Retinal pigment epithelial cell (primary cell): Measurements from ENCODE around the gene SNRPD3.

Source experiments
- DNase-seq: peaks from one replicate; pipeline ENCODE4 v3.0.0-alpha.2; 2010; ENCODE audit warnings: low read depth
- H3K4me3 ChIP-seq: 2 replicates; pipeline ENCODE4 v1.5.1; 2011; ENCODE audit warnings: mild to moderate bottlenecking, low read length, control low read depth, moderate library complexity
- TF ChIP-seq, protein P1 (sequence below): conservative IDR thresholded peaks from 2 replicates; pipeline ENCODE4 v1.5.1; 2011; ENCODE audit warnings: low read depth, low read length, control low read depth, inconsistent platforms

SNRPD3 gene

DNA sequence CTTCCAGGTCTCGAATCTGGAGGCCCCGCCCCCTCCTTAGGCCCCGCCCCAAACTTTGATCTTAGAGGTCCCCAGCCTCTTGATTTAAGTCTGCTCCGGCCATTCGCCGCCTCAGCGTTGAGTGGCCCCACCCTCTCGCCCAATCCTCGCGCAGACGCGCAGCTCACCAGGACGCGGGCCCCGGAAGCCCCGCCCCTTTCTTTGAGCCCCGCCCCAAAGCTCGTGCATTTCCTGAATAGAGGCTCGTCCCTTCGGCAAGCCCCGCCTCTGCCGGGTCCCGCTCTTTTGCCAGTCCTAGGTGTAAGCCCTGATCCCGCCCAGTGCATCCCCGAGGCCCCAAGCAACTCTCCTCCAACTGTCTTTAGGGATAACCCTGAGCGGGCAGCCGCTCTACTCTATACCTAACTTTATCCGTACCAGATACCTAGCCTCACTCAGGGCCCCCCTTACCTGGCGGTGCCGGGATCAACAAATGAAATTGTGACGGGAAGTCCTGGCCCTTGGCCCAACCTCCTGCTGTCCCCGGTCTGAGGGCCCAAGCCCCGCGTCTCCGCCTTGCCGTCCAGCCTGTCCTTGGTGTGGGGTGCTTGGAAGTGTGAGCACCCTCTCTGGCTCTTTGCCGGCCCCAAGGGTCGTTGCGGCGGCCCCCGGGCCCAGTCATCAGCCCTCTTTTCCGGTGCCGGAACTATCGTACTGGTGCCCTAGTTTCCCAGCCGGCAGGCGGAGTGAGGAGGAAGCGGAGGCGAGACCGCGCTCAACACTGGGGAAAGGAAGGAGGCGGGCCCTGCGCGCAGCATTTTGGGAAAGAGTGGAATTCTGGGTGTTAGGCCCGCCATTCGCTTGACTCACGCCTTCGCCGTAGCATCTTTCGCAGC is at the start of gene SNRPD3:
Gene SNRPD3 (plus strand): TSS at position 835 of the 875 bp plus-strand sequence. CDS start 1,676 bp downstream, outside the sequence.
- TF ChIP-seq, protein P1, sequence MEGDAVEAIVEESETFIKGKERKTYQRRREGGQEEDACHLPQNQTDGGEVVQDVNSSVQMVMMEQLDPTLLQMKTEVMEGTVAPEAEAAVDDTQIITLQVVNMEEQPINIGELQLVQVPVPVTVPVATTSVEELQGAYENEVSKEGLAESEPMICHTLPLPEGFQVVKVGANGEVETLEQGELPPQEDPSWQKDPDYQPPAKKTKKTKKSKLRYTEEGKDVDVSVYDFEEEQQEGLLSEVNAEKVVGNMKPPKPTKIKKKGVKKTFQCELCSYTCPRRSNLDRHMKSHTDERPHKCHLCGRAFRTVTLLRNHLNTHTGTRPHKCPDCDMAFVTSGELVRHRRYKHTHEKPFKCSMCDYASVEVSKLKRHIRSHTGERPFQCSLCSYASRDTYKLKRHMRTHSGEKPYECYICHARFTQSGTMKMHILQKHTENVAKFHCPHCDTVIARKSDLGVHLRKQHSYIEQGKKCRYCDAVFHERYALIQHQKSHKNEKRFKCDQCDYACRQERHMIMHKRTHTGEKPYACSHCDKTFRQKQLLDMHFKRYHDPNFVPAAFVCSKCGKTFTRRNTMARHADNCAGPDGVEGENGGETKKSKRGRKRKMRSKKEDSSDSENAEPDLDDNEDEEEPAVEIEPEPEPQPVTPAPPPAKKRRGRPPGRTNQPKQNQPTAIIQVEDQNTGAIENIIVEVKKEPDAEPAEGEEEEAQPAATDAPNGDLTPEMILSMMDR, result peak; percentile 23
- peak; percentile 91 for DNase-seq
- peak within 1 kb of the TSS; percentile 100 for H3K4me3 ChIP-seq

DNA sequence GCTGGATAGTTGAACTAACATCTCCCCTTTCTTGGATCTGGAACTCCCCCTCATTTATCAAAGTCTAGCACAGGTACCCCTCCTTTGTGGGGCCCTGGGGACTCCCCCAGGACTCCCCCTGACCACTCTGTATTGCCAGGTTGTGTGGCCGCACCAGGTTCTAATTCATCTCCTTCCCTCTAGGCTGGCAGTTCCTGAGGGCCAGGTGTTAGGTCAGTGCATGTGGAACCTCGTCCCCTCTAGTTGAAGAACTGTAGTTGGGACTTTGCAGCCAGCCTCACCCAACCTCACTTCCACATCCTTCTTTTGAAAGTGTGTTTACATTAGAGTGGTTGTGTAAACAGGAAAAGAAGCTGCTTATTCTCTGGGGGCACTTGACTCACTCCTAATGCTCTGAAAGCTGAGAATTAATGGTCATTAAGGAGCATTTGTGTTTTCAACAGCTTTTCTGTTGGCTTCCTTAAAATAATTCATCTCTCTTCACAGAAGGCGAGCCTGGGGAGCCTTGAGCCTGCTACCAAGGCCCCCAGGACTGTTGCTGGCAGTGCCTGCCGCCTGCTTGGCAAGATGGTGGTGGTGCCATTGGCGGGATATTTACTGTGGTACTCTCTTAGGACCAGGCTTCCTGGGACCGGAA is 48.9 kb upstream of the SNRPD3 start:
- no peak for DNase-seq
- TF ChIP-seq, protein P1, result no peak

DNA sequence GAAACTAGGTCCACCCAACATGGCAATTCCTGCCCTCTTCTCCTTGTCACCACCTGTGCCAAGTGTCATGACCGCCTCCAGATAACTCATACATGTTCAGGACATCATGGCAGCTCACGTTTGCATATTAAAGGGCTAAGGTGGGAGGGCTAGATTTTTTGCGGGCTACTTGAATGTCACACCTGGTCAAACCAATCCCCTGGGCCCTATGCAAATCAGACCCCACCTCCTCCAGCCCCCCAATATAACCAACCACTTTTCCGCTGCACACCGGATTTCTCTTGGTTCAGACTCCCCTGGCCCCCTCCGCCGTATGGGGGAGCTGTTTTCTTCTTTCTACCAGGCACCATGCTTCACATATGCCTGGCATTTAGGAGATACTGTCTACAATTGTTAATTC is 48.1 kb upstream of the SNRPD3 start:
- no peak for DNase-seq
- TF ChIP-seq, protein P1, result peak; percentile 22
- no peak overlapping the region for H3K4me3 ChIP-seq

More for the DNA sequence above, 48.9 kb upstream of the SNRPD3 start:
- no peak overlapping the region for H3K4me3 ChIP-seq

DNA sequence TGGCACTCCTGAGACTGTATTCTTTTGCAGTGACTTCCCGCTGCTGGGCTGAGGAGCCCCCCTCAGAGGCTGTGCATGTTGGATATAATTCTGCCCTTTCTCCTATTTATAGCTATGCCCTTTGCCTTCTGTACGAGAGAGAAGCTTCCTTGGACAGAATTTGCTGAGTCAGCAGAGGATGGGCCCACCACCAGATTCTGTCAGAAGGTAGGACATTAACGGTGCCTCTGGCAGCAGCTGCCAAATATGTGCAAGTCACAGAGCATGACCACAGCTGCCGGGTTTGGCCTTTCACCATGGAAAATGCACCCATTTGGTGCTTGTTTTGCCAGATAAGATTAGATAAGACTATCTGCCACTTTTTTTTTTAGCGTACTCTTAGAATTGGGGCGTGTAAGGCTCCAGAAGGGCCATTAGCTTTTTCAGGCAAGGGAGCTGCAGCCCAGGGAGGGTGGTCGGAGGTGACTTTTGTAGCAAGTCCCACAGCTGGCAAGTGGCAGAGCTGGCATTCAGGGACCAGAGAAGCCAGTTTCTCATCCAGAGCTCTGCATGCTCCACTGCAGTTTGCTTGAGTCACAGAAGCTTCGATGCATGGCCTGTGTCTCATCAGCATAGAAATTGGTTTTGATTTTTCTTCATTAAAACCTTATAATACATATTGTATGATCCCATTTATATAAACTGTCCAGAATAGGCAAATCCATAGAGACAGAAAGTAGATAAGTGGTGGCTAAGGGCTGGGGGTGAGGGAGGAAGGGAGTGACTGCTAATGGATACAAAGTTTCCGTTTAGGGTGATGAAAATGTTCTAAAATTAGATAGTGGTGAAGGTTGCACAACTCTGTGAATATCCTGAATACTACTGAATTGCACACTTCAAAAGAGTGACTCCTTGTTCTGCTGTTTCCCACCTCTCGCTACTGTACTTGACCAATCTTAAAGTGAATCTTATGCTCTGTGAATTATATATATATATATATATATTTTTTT is 44.9 kb upstream of the SNRPD3 start:
- TF ChIP-seq, protein P1, result no peak
- DNase-seq, result no peak
- no peak overlapping the region for H3K4me3 ChIP-seq

DNA sequence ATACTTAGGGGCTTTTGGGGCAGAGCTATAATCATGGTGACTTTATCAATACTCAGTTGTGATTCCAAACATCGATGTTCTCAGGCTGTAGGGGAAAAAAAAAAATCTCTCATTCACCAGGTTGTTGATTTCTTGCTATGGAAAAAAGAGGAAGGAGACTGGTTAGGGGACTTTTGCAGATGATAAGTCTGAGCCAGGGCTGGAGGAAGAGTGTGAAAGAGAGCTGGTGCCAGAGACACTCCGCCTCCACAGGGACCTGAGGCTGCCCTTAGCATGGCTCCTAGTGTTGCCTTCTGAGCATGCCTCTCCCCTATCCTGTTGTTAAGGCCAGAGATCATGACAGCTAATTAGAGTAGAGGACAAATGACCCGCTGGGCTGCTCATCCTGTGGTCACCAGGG is 43.8 kb upstream of the SNRPD3 start:
- TF ChIP-seq, protein P1, result no peak
- DNase-seq, result no peak
- no peak overlapping the region for H3K4me3 ChIP-seq

DNA sequence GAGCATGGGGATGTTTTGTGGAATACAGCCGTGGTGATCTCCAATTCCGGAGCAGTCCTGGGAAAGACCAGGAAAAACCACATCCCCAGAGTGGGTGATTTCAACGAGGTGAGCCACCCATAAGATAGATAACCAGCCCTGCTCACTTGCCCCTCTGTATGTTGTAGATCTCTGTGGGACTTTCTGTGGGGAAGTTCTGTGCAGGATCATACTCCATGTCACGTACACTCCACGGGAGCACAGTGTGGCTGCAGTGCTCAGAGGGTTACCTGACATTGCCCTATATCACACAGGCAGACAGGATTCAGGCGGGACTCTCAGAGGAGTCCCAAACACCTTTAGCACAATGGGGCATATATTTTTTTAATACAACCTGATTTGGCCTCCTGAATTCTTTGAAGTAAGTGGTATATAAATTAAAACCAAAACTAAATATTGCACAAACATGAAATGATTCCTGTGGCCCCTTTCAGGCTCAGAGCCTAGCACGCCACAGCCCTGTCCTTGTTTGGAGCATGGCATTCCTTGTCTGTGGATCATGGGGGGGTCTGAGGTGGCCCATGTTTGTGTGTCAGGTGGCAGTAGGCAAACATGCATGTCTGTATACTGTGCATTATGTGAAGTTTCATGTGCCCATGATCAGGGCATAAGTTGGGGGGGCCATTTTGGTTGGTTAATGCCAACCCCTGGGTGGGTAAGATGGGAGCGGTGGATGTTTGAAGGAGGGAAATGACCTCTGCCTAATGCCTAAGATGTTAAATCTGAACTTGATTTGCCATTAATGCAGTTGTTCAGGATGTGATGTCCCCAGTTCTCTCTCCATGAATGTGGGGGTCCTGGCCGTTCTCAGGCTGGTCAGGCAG is 42.2 kb upstream of the SNRPD3 start:
- DNase-seq, result no peak
- no peak overlapping the region for H3K4me3 ChIP-seq
- TF ChIP-seq, protein P1, result no peak
